GM19397 (cell line): Measurements from ENCODE around the gene ADI1.
"Not testable (repeated sequence)": the region's sequence is repeated elsewhere in the genome, so short reads cannot be mapped to it uniquely, and the experiment has no call there.

Experiments
- ATAC-seq: cut with Tn5 transposase; IDR thresholded peaks from one replicate; pipeline ENCODE4 v1.9.1; 2021; ENCODE audit warnings: mild to moderate bottlenecking, moderate library complexity; ENCODE audit not compliant: unreplicated experiment

ADI1 gene

DNA sequence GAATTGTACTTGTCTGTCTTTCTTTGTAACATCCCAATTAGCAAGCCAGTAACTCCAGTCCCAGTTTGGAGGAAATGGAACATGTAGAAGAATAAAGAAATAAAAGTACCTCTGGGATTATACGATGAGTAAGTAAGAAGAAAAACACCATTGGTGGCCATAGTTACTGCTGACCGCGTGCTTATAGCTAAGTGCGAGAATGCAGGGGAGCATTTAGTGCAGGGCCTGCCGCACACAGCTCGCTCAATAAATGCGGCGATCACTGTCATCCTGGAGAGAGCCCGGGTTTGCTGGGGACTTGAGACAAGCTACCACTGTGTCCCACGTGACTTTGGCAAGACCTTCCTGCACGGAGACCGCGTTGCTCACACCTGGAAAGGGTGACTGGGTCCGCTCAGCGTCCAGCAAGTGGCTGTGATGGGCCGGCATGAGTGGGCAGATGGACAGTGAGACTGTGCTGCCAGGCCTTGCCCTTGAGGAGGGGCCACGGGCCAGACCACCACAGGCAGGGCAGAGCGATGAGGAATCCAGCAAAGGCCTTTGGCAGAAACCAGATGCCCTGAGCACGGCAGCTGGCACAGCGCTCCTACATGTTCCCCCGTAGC is 54.8 kb downstream of the ADI1 start:
- ATAC-seq, result no peak

DNA sequence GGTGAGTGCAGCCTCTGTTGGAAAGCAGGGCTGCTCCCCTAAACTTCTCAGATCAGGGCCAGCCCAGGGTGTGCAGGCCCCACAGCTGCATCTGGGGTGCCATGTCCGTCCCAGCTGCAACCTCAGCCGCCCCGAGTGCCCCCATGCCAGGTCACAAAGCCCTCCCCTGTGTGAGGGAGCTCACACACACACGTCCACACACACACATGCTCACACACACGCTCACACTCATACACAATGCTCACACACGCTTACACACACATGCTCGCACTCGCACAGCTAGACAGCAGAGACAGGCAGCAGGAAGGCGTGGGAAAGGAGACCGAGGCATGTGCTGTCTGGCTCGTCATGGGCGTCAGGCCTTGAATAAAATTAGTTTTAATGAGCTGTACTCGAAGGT is 55.4 kb downstream of the ADI1 start:
- no peak for ATAC-seq

DNA sequence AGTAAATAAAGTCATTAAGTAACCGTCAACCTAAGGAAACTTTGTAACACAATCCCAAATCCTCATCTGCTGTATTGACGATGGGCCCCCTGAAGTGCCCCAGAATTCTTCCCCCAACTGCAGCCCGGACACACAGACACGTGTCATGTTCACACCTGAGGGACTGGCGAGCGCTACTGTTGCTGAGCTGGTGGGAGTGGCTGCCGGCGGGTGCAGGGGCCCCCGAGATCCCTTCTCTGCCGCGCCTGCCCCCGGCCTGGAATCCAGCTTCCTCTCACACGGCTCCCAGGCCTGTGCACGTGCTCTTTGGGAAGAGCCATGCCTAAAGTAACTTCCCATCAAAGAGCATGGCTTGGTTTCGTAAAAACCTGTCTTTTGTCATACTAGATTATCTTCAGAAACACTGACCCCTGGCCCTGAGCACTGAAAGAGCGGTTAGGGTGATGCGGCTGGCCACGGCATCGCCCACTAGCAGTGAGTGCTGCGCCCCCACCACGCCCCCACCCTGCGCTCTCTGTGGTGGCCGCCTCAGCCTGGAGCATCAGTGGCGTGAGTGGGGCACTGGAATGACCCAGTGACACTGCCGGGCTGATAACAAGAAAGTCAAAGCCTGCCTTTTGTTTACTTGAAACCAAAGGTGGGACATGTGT is 56.0 kb downstream of the ADI1 start:
- ATAC-seq, result no peak

DNA sequence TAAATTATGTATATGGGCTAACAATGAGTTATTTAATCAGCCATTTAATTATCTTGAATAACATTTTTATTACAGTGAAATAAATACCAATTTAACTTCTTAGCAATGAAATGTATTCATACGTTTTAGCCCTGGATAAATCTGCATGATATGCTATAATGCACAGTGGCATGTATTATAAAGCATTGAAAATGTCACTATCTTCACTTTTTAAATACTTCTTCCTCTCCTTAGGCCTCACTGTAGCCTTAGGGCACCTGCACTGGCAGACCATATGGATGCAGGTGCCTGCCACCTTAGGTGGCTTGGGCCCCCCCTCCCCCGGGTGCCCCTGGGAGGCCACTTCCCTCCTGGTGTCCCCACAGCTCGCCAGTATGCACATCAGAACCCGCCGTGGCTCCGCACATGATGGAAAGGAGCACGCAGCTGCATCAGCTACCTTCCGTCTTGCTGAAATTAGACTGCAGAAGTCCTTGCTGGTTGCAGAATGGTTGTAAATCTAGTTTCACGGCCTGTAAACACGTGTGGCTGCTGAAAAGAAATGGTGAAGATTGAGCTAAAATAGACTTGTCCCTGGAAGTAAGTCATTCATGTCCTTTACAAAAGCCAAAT is 56.7 kb downstream of the ADI1 start:
- no peak for ATAC-seq

DNA sequence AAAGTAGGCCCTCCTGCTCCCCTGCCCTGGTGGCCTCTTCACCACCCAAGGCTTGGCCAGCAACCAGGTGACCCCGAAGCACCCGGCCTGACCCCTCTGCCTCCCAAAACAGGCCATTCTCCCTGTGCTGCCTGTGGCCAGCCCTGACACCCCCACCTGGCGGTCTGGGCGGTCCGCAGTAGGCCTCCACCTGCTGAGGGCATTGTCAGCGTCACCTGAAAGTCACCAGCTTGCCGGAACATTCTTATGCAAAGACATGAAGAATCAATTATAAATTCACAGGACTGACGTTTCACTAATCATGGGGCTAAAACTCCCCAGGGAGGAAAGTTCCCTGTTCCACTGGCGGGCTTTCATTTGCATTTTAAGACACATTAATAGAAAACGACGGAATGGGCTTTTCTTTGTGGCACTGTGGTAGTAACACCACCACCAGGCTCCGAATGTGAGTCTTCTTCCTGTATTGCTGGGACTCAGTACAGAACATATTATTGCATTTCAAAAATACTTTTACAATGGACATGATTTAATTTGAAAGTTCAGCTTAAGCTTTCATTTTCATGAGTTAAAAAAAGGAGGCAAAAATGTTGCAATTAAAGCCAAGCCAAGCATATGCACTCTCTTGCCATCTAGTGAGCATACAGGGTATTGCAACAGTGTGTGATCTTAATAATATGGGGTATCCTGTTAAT is 57.4 kb downstream of the ADI1 start:
- ATAC-seq, result peak; percentile 73

DNA sequence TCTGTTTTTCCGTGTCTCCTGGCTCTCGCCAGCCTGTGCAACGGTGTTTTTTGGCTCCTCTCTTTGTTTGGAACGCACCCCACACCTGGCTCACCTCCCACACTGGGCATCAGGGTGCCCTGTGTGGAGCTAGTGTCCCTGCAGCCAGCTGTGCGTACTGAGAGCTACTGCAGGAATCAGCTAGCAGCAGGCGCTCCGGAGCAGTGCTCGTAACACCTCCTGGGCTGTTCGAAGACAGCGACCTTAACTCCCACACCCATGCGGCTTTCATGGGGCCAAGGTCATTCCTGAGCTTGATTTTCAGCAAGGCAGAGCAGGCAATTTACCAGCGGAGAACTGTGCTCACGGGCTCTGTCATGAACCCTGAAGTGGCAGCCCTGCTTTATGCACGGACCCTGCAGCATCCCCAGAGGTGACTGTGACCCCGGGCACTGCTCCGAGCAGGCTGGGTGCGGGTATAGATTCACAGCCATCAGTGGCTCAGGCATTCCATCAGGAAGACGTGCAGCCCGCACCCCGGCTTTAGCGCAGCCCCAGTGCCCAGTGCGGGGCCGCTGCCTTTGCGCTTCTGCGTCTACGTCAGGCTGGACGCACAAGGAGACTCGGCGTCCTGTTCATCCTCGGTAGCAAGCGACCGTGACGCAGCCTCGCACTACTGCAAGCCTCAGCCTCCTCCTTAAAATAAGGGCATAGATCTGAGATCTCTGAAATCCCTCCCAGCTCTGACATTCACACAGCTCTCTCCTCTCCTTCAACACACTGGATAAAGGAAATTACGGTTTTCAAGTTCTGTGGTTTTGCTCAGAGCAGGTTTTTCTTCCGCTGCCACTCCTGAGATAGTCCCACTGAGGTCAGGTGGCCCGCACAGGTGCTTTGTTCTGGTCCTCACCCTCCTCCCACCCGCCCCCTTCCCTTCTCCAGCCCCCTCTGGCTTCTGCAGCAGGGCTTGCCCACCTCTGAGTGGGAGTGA is 58.2 kb downstream of the ADI1 start:
- ATAC-seq, result no peak

DNA sequence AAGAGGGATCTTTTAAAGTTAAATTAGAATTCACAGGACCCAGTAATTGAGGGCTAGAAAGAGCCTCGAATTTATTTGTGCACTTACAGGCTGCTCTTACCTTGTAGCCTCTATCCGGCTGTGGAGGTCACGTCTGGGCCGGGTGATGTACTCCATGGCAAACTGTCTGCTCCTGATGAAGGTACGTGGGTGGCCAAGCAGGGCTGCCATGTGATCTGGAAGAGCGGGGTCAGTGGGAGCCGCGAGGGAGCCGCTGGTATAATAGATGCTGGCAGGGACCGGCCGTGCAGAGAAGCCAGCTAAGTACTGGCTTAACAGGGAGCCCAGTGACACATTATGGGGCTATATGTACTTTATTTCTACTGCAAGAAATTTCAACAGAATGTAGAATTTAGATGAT is 59.2 kb downstream of the ADI1 start:
- ATAC-seq, result no peak

DNA sequence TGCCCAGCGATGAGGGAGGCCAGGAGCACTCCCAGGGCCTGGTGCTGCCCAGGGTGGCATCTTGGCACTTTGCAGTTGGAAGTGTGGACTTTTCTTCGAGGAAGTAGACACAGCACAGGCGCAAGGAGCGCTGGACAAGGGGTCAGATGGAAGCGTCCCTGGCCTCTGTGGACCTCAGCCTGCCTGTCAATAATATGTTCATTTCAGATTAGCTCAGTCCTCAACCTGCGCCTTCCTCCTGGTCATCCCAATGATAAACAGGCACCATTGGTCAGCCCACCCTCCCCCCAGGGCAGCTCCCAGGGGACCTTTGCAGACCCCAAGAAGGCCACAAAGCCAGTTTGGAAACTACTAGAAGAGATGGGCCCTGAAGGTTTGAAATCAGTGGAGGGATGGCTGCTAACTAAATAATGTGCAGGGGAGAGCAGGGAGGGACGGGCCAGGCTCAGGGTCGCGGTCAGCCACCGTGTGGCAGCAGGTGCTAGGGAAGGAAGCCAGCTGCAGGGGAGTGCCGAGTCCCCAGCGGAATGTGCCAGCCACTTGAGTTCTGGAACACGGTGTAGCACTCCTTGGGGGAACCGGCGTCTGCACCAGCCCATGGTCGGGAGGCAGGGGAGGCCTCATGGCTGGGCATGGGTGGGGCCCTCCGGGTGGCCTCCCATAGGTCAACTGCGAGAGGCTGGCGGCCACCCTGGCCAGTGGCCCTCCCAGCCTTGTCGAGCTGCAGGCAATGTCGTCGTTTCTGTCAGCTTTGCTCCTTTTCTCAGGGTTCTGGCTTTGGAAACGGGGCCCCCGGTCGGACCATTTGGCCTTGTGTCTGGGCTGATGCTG is 59.9 kb downstream of the ADI1 start:
- ATAC-seq, result no peak

DNA sequence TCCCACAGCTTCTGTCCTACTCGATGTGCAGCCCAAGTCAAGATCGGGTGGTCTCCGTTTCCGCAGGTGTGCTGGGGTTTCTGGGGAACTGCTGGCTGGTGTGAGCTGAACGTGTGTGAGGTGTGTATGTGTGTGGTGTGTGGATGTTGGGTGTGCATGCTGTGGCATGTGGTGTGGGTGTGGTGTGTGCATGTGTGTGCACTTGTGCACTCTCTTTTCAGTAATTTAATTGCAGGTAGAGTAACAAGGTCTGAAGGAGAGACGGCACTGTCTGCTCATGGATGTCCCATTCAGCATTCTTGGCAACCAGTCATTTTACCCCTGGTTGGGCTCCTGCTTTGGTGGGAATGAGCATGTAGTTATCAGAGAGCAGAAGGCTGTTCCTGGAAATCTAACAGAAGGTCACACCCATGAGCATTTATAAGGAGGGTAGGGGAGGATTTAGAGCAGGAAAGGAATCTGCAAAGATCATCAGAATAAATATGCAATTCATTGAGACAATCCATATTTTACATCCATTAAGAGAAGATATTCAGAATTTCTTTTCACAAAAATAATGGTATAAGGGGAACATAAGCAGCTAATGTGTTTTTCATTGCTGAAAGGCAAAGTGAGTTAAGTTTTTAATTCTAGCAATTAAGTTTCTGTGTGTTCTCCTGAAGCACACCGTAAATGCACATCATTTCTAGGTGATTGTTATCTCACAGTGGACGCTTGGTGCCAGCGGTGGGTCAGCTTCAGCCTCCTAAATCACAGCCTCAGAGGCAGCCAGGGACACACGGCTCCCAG is 60.7 kb downstream of the ADI1 start:
- no peak for ATAC-seq

DNA sequence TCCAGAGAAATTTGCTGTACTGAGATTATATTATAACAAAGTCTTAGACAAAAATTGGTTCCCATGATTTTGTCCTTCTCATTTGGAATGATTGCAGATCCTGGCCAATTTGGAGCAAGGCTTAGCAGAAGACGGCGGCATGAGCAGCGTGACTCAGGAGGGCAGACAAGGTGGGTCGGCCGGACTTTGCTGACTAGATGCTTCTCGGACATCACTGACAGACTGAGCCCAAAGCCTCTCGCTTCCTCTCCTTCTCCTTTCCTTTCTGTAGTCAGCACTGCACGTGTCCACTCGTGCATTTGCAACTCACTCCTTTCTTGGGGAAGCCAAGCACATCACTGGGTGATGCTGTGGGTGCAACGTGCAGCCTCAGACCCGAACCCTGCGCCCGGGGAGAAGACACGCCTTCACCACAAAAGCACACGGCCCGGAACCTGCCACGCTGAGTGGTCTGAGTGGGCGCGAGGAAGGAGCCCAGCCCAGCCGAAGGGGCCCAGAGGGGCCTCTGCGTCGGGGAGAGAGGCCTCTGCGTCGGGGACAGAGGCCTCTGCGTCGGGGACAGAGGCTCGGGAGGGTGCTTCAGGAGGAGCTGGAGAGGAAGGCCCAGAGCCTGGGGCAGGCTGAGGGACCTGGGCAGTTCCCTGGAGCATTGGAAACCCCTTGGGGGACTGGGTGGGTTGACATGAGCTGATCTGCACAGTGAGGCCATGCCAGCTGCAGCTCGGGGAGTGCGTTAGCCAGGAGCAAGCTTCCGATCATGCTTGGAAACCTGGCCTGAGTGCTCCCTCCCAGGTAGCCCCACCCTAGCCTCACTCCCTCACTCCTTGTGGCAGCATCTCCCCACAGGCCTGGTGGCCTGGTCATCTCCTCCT is 61.6 kb downstream of the ADI1 start:
- ATAC-seq, result no peak

DNA sequence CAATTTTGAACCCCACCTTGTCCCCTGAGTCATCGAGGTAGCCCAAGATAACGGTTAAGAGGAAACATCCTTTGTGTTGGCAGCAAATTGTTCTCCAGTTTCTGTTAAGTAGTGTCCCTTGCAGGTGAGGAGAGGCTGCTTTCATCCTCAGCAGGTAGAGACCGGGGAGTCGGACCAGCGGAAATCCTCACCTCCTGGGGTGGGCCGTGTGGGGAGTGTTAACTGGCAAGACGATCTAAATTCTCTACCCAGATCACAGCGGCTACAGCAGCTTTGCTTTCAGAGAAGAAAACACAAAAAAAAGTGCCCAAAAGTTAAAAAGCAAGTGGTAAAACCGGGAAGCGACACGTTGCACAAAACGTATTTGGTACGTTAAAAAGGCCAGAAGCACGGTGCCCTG is 63.2 kb downstream of the ADI1 start:
- no peak for ATAC-seq

DNA sequence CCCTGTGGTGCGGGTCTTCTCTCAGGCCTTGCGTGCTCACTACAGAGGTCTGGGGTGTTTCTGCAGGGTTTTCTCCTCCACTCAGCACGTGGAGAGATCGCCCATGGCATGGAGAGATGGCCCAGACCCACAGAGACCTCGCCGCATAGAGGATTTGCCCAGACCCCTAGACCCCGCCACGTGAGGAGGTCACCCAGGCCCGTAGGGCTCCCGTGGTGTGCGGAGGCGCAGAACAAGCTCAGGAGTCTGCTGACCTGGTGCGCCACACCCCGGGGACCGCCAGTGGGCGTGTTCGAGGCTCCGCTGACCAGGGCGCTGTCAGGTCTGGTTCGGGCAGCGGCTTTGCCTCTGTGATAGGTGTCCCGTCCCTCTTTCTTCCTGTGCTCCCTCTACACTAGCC is 64.5 kb downstream of the ADI1 start:
- no peak for ATAC-seq

DNA sequence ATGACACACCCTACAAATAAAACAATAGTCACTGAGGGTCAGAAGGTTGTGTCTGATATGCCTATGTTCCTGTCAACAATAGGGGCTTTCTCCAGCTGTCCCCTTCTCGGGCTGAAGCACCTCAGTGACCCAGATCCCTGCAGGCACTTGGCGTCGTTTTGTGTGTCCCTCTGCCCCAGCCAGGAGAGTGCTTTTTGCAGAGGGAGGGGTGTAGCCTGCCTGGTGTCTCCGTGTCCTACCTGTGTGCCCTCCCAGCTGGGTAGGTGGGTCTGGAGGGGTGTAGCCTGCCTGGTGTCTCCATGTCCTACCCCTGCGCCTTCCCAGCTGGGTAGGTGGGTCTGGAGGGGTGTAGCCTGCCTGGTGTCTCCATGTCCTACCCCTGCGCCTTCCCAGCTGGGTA is 65.3 kb downstream of the ADI1 start:
- ATAC-seq, result not testable (repeated sequence)

DNA sequence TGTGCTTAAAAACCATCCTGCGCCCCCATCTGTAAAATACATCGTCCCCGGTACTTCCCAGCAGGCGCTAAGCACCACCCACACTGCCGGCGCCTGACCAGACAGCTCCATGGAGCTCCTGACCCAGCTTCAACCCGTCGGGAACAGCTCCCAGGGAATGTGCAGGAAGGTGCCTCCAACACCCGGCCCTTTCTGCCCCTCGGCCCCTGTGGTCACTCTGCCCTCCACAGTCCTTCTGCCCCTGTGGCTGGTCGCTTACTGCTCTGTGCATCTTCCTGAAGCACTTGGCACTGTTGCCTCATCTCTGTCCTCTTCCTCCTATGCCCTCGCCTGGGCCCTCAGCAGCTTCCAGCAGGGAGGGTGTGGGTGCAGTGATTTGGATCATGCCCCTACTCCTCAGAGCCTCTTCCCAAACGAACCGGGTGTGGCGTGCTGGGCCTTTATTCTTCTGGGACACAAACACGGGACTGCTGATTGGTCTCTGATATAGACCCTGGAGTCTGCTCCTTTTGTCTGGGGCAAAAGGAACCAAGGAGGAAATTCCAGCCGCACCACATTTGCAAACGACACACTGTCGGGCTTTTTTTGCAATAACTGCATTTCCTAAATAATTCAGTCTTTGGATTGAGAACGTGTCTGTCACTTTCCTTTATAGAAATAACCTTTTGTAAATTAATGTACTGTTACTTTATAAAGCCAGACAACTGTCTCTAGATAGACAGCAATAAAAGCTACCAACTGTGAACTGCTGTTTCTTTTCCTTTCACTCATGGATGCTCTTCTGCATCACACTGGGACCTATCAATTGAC is 65.9 kb downstream of the ADI1 start:
- ATAC-seq, result no peak

DNA sequence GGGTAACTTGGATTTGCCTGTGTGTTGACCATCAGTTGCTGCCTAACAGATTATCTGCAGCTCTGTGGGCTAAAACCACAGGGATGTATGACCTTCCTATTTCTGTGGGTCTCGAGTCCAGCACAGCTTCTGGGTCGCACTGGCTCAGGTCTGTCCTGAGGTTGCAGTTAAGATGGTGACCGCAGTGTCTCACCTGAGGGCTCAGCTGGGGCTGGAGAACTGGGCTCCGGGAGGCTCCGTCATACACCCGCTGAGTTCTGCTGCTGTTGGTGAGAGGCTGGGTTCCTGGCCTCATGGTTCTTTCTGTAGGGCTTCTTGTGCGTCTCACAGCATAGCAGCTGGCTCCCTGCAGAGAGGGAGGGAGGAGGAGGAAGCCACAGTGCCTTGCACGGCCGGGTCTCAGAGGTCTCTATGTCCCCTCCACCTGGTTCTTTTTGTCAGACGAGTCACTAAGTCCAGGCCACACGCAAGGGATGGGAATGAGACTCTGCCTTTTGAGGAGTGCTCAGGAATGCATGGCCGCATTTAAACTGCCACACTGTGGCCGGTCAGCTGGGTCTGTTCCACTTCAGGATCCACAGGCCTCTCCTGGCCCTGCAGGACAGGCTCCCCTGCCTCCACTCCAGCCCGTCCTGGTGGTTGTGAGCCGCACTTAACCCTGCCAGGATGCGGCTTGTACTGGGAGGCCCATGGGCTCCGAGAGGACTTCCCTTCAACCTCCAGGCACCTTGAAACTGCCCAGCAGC is 67.2 kb downstream of the ADI1 start:
- ATAC-seq, result no peak

DNA sequence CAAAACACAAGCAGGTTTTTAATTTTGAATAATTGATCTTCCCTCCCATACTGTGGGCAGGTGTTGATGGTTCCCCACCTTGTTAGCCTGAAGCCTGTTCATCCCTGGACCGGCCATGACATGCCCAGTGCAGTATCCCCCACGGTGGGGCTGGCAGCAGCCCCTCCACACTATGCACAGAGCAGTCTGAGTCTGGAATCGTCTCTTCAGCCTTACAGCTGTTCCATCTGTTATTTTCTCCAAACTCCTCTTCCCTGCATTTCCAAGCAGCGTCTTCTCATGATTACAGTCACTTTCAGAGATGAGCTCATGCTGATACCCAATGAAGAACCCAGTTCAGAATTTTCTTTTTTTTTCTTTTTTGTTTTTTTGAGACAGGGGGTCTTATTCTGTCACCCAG is 68.2 kb downstream of the ADI1 start:
- no peak for ATAC-seq
